SK-N-SH (cell line): ENCODE measurements around the gene FRAS1. TPM values are rescaled to one million over a fixed set of nuclear protein-coding genes. Genes with fewer than 3 reads are reported as not detected.

Source experiments
- CTCF ChIA-PET: fragments of 300-600, 350-600 bp; formaldehyde crosslinking; extraction: SDS; loops from one replicate; lab custom pipeline; 2021; lab: Yijun Ruan, JAX
- POLR2A ChIA-PET: fragments of 350-600 bp; sonication (Branson Sonifier 250); formaldehyde crosslinking; extraction: SDS; loops from one replicate; lab custom pipeline; 2020; ENCODE audit warnings: antibody characterized with exemption, inconsistent platforms; lab: Yijun Ruan, JAX
- DNase-seq: peaks from one replicate; pipeline ENCODE4 v3.0.0; 2012
- H2AFZ ChIP-seq: fragments of 200-600 bp; sonication (generic); 2 replicates; pipeline ENCODE4 v1.8.1; 2016; ENCODE audit warnings: antibody characterized with exemption, mild to moderate bottlenecking, low read depth
- H3F3A ChIP-seq: fragments of 200-600 bp; sonication (generic); replicated peaks from 2 replicates; pipeline ENCODE3; 2016; ENCODE audit warnings: antibody characterized with exemption, mild to moderate bottlenecking; ENCODE audit not compliant: insufficient read depth
- H3K27ac ChIP-seq, 2 experiments: fragments of 200-500 bp in 1 of 2; fragments of 200-600 bp in 1 of 2; sonication (Bioruptor generic) in 1 of 2; sonication (generic), shearing (Covaris generic) in 1 of 2; 2 replicates each; pipeline versions ENCODE4 v1.5.1 to v1.6.1; 2014 to 2016; ENCODE audit warnings: low read depth in 2 of 2, inconsistent platforms in 1 of 2, low read length in 1 of 2, mild to moderate bottlenecking in 1 of 2, mixed read lengths in 1 of 2
- H3K27me3 ChIP-seq: fragments of 200-600 bp; sonication (generic), shearing (Covaris generic); 2 replicates; pipeline ENCODE4 v1.6.1; 2016; ENCODE audit warnings: mixed run types; ENCODE audit not compliant: insufficient read depth
- H3K36me3 ChIP-seq, 2 experiments: fragments of 200-500 bp in 1 of 2; fragments of 200-600 bp in 1 of 2; sonication (Bioruptor generic) in 1 of 2; sonication (generic) in 1 of 2; replicated peaks in 1 of 2; 2 replicates each; pipeline versions ENCODE3 to v1.5.1; 2014 to 2016; ENCODE audit warnings: low read length in 1 of 2, mild to moderate bottlenecking in 1 of 2; ENCODE audit not compliant: insufficient read depth in 2 of 2, control insufficient read depth in 1 of 2
- H3K4me1 ChIP-seq, 2 experiments: fragments of 200-500 bp in 1 of 2; fragments of 200-600 bp in 1 of 2; sonication (Bioruptor generic) in 1 of 2; sonication (generic), shearing (Covaris generic) in 1 of 2; 2 replicates each; pipeline versions ENCODE4 v1.5.1 to v1.6.1; 2014 to 2016; ENCODE audit warnings: low read depth in 1 of 2, low read length in 1 of 2, mixed run types in 1 of 2; ENCODE audit not compliant: insufficient read depth in 2 of 2, control insufficient read depth in 1 of 2
- H3K4me2 ChIP-seq: fragments of 200-600 bp; sonication (generic), shearing (Covaris generic); 2 replicates; pipeline ENCODE4 v1.6.1; 2017; ENCODE audit warnings: mixed run types
- H3K4me3 ChIP-seq, 2 experiments: fragments of 200-500 bp in 1 of 2; fragments of 200-600 bp in 1 of 2; sonication (Bioruptor generic) in 1 of 2; sonication (generic), shearing (Covaris generic) in 1 of 2; 2 replicates each; pipeline versions ENCODE4 v1.5.1 to v1.8.1; 2014 to 2016; ENCODE audit warnings: low read depth in 2 of 2, inconsistent platforms in 1 of 2, low read length in 1 of 2, mild to moderate bottlenecking in 1 of 2, mixed read lengths in 1 of 2, moderate library complexity in 1 of 2
- H3K79me2 ChIP-seq: fragments of 200-600 bp; sonication (generic); 2 replicates; pipeline ENCODE4 v1.8.1; 2017; ENCODE audit warnings: mild to moderate bottlenecking; ENCODE audit not compliant: insufficient read depth
- H3K9ac ChIP-seq: fragments of 200-600 bp; sonication (generic); 2 replicates; pipeline ENCODE4 v1.6.1; 2017; ENCODE audit warnings: mixed run types
- H3K9me2 ChIP-seq: fragments of 200-600 bp; sonication (generic); 2 replicates; pipeline ENCODE4 v1.6.1; 2017; ENCODE audit warnings: mixed run types
- H3K9me3 ChIP-seq: fragments of 200-600 bp; sonication (generic); 2 replicates; pipeline ENCODE4 v1.6.1; 2017; ENCODE audit warnings: mixed run types, mild to moderate bottlenecking, moderate library complexity
- H4K20me1 ChIP-seq: fragments of 200-600 bp; sonication (generic); 2 replicates; pipeline ENCODE4 v1.6.1; 2017; ENCODE audit warnings: mild to moderate bottlenecking, mixed run types; ENCODE audit not compliant: insufficient read depth
- CTCF ChIP-seq: fragments of 200-600 bp; sonication (generic); IDR thresholded peaks from 2 replicates; pipeline ENCODE4 v1.6.1; 2017; ENCODE audit warnings: antibody characterized with exemption, mild to moderate bottlenecking, moderate library complexity
- ELF1 ChIP-seq: IDR thresholded peaks from 2 replicates; pipeline ENCODE4 v1.4.0; 2012
- EZH2phosphoT487 ChIP-seq: fragments of 200-600 bp; sonication (generic); IDR thresholded peaks from 2 replicates; pipeline ENCODE4 v1.6.1; 2017; ENCODE audit warnings: low read depth, mixed run types, mild to moderate bottlenecking, antibody characterized with exemption, moderate library complexity, borderline replicate concordance
- FOSL2 ChIP-seq: IDR thresholded peaks from 2 replicates; pipeline ENCODE4 v1.4.0; 2012; ENCODE audit warnings: low read depth, mild to moderate bottlenecking, moderate library complexity, borderline replicate concordance
- FOXJ3 ChIP-seq: sonication (generic); formaldehyde crosslinking; IDR thresholded peaks from 2 replicates; pipeline ENCODE4 v1.5.1; 2020; ENCODE audit warnings: mild to moderate bottlenecking, missing genetic modification reagents
- GABPA ChIP-seq: IDR thresholded peaks from 2 replicates; pipeline ENCODE4 v1.4.0; 2012; ENCODE audit warnings: low read depth, mild to moderate bottlenecking
- GATA2 ChIP-seq: sonication (generic); formaldehyde crosslinking; IDR thresholded peaks from 2 replicates; pipeline ENCODE4 v1.5.0; 2020; ENCODE audit warnings: mild to moderate bottlenecking, missing genetic modification reagents
- NFIC ChIP-seq: IDR thresholded peaks from 2 replicates; pipeline ENCODE4 v1.4.0; 2012; ENCODE audit warnings: borderline replicate concordance
- NRF1 ChIP-seq: IDR thresholded peaks from 2 replicates; pipeline ENCODE4 v1.6.1; 2012; ENCODE audit warnings: low read depth, mild to moderate bottlenecking, low read length
- POLR2AphosphoS5 ChIP-seq: IDR thresholded peaks from 2 replicates; pipeline ENCODE4 v1.6.1; 2012; ENCODE audit warnings: low read depth, low read length
- RXRA ChIP-seq: IDR thresholded peaks from 2 replicates; pipeline ENCODE4 v1.4.0; 2012; ENCODE audit warnings: low read depth, mild to moderate bottlenecking, borderline replicate concordance
- SIN3A ChIP-seq: IDR thresholded peaks from 2 replicates; pipeline ENCODE4 v1.6.1; 2012; ENCODE audit warnings: low read depth, mild to moderate bottlenecking, low read length, moderate library complexity, borderline replicate concordance
- USF1 ChIP-seq: IDR thresholded peaks from 2 replicates; pipeline ENCODE4 v1.4.0; 2012; ENCODE audit warnings: low read depth, borderline replicate concordance
- WGBS: methylation state at CpG from one replicate; pipeline ENCODE4 v1.1.6; 2017; ENCODE audit warnings: low lambda C conversion rate; 5-methylcytosine and 5-hydroxymethylcytosine counted together
- polyA plus RNA-seq, 3 experiments: library from polyadenylated mRNA; depleted of rRNA; stranded (reverse); fragments of >200 nt; gene quantifications; 2 replicates each; pipeline ENCODE4 v1.2.3, GENCODE V29; 2012
- TF ChIP-seq, protein P1 (sequence below): IDR thresholded peaks from 2 replicates; pipeline ENCODE4 v1.4.0; 2012; ENCODE audit warnings: low read depth
- TF ChIP-seq, protein P2 (sequence below): IDR thresholded peaks from 2 replicates; pipeline ENCODE4 v1.6.1; 2012; ENCODE audit warnings: mild to moderate bottlenecking, low read depth, low read length, moderate library complexity
- TF ChIP-seq, protein P3 (sequence below): IDR thresholded peaks from 2 replicates; pipeline ENCODE4; 2012

FRAS1 gene
- polyA plus RNA-seq, 1 of the 3 experiments (the other 2 are of a cell fraction): 8.3 TPM

GRCh38 chr4:78155616-78156105 is 98.5 kb downstream of the FRAS1 start:
- H3K27me3 ChIP-seq: no peaks in the 10 kb centered on the region
- H3K27ac ChIP-seq: no peak overlapping the region
- H3K9ac ChIP-seq: no peak overlapping the region
- no peaks in the 10 kb centered on the region for H4K20me1 ChIP-seq
- 85% methylated on average over 6 of the region's 6 CpGs for WGBS
- no peaks in the 10 kb centered on the region for H3K9me3 ChIP-seq
- no peak overlapping the region for H2AFZ ChIP-seq
- DNase-seq: no peak
- no peaks in the 10 kb centered on the region for H3F3A ChIP-seq
- H3K4me1 ChIP-seq: no peaks in the 10 kb centered on the region; a peak in 2 of 4 replicates
- POLR2A ChIA-PET: interaction anchor here (0.6 kb wide), 1 partner anchor 287 kb away, joined by 3 read pairs; no protein-coding TSS in a partner anchor
- TF ChIP-seq, protein P1, sequence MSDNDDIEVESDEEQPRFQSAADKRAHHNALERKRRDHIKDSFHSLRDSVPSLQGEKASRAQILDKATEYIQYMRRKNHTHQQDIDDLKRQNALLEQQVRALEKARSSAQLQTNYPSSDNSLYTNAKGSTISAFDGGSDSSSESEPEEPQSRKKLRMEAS: no peak
- TF ChIP-seq, protein P2, sequence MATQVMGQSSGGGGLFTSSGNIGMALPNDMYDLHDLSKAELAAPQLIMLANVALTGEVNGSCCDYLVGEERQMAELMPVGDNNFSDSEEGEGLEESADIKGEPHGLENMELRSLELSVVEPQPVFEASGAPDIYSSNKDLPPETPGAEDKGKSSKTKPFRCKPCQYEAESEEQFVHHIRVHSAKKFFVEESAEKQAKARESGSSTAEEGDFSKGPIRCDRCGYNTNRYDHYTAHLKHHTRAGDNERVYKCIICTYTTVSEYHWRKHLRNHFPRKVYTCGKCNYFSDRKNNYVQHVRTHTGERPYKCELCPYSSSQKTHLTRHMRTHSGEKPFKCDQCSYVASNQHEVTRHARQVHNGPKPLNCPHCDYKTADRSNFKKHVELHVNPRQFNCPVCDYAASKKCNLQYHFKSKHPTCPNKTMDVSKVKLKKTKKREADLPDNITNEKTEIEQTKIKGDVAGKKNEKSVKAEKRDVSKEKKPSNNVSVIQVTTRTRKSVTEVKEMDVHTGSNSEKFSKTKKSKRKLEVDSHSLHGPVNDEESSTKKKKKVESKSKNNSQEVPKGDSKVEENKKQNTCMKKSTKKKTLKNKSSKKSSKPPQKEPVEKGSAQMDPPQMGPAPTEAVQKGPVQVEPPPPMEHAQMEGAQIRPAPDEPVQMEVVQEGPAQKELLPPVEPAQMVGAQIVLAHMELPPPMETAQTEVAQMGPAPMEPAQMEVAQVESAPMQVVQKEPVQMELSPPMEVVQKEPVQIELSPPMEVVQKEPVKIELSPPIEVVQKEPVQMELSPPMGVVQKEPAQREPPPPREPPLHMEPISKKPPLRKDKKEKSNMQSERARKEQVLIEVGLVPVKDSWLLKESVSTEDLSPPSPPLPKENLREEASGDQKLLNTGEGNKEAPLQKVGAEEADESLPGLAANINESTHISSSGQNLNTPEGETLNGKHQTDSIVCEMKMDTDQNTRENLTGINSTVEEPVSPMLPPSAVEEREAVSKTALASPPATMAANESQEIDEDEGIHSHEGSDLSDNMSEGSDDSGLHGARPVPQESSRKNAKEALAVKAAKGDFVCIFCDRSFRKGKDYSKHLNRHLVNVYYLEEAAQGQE: no peak
- TF ChIP-seq GABPA (no peak), FOSL2 (no peak), FOXJ3 (CRISPR knock-in tag) (no peak), NFIC (no peak), GATA2 (CRISPR knock-in tag) (no peak), POLR2AphosphoS5 (no peak)
- no peak overlapping the region for H3K4me2 ChIP-seq
- no peaks in the 10 kb centered on the region for H3K36me3 ChIP-seq
- no peaks in the 10 kb centered on the region for H3K9me2 ChIP-seq
- CTCF ChIA-PET: interaction anchor here (1.1 to 1.5 kb wide), 3 partner anchors 17 to 96 kb away, joined by 3 read pairs; no protein-coding TSS in a partner anchor
- H3K79me2 ChIP-seq: no peaks in the 10 kb centered on the region
- no peak overlapping the region for H3K4me3 ChIP-seq

DNA sequence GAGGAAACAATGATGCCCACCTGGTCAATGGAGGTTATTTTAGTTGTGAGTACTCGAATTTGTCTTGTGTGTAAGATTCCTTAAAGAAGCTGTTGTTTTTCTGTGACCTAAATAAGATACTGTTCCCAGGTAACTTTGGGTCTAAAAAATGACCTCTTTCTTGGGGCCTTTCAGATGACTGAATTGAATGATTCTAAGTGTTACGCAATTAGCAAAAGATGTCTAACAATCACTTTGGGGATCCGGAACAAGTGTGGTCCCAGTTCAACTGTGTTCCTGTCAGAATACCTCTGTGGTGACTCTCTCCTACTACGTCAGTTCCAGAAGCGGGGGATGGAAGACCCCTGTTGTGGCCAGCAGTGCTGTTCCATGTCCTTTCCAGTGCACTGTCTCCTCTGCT is 99.4 kb downstream of the FRAS1 start:
- no peak overlapping the region for H3K27ac ChIP-seq
- TF ChIP-seq, protein P2: no peak
- TF ChIP-seq, protein P3, sequence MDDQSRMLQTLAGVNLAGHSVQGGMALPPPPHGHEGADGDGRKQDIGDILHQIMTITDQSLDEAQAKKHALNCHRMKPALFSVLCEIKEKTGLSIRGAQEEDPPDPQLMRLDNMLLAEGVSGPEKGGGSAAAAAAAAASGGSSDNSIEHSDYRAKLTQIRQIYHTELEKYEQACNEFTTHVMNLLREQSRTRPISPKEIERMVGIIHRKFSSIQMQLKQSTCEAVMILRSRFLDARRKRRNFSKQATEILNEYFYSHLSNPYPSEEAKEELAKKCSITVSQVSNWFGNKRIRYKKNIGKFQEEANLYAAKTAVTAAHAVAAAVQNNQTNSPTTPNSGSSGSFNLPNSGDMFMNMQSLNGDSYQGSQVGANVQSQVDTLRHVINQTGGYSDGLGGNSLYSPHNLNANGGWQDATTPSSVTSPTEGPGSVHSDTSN: no peak
- TF ChIP-seq NRF1 (no peak), RXRA (no peak), SIN3A (no peak), USF1 (no peak), ELF1 (no peak), CTCF (no peak), EZH2phosphoT487 (no peak)

More for the DNA sequence above, 99.4 kb downstream of the FRAS1 start:
- H3K9me2 ChIP-seq: no peaks in the 10 kb centered on the region
- H3K79me2 ChIP-seq: no peaks in the 10 kb centered on the region
- CTCF ChIA-PET: interaction anchor here (1.2 kb wide), 1 partner anchor 28 kb away, joined by 3 read pairs; no protein-coding TSS in a partner anchor
- H3F3A ChIP-seq: no peaks in the 10 kb centered on the region
- no peaks in the 10 kb centered on the region for H4K20me1 ChIP-seq
- WGBS: 82% methylated on average over 5 of the region's 5 CpGs
- H3K4me1 ChIP-seq: no peaks in the 10 kb centered on the region; a peak in 2 of 4 replicates
- H3K9ac ChIP-seq: no peak overlapping the region
- no peaks in the 10 kb centered on the region for H3K27me3 ChIP-seq
- no peak for DNase-seq
- no peak overlapping the region for H2AFZ ChIP-seq
- no peaks in the 10 kb centered on the region for H3K36me3 ChIP-seq
- H3K4me3 ChIP-seq: no peak overlapping the region
- H3K4me2 ChIP-seq: no peak overlapping the region
- POLR2A ChIA-PET: no interaction called here
- no peaks in the 10 kb centered on the region for H3K9me3 ChIP-seq
